Measurements from ENCODE around the gene SLC10A7. TPM values are rescaled to one million over a fixed set of nuclear protein-coding genes. Genes with fewer than 3 reads are reported as not detected.

SLC10A7 gene
- total and polyA plus RNA-seq, 9 of the 15 experiments (the other 6 are each of a cell fraction or from before 2014, with no cell fraction given), result 6.4 to 22.8 (median 16.1) TPM

- H3K9me1 ChIP-seq (ENCODE audit: control insufficient read depth, insufficient read depth, low read length), result no peaks in the 10 kb centered on the region
- intact Hi-C loops (cut with micrococcal nuclease) (loop anchor here (10.0 kb wide), 1 partner anchor 1089 kb away; the partner anchor contains the start of gene TMEM184C), in situ Hi-C loops (cut with MboI) (no loop called here)
- BruUV-seq (replicated peaks), result no TSS peak
- no peaks in the 10 kb centered on the region for H3K36me3 ChIP-seq (ENCODE audit: control insufficient read depth, insufficient read depth, low read length)
- H2AFZ ChIP-seq (ENCODE audit: low read depth, low read length), result peak overlapping the region; percentile 33; the same call in 1 of the 2 replicates
- DNase-seq (ENCODE audit: extremely low read depth in 1 of 4, low spot score in 3 of 4) (peak in 1 of 4 experiments; percentile 25), FAIRE-seq (no peak), ATAC-seq (no peak)
- peaks cover 12 to 16% of the 10 kb centered on the region in 2 experiments; a peak in 4 of 5 replicates for H3K4me1 ChIP-seq (replicated peaks in 1 of 2; ENCODE audit: control insufficient read depth in 2 of 2, insufficient read depth in 2 of 2, low read length in 2 of 2)
- H3K27me3 ChIP-seq (ENCODE audit: control insufficient read depth in 2 of 2, insufficient read depth in 2 of 2, low read length in 2 of 2), result no peaks in the 10 kb centered on the region
- H3K4me2 ChIP-seq (ENCODE audit: insufficient read depth, low read length), result no peak overlapping the region
- CTCF ChIA-PET (ENCODE audit: low intra/inter-chr PET ratio), result no interaction called here
- peaks cover 21% of the 10 kb centered on the region for H3K79me2 ChIP-seq (ENCODE audit: control insufficient read depth, insufficient read depth, low read length)
- H3K4me3 ChIP-seq, result no peak overlapping the region
- H4K20me1 ChIP-seq (replicated peaks; ENCODE audit: control insufficient read depth, insufficient read depth, low read length), result no peaks in the 10 kb centered on the region
- POLR2A ChIA-PET, result no interaction called here
- H3K27ac ChIP-seq (ENCODE audit: extremely low read depth, low read depth, low read length), result no peak overlapping the region
- WGBS (ENCODE audit: insufficient coverage, low coverage, missing lambda C conversion rate), result no CpG with 5 or more reads among the region's 2 CpGs
- H3K9me3 ChIP-seq (replicated peaks; ENCODE audit: control insufficient read depth, insufficient read depth, low read depth, low read length), result no peaks in the 10 kb centered on the region
- no peak overlapping the region for H3K9ac ChIP-seq (ENCODE audit: insufficient read depth in 1 of 2, low read depth in 2 of 2, low read length in 2 of 2)
- TF ChIP-seq, protein P1, sequence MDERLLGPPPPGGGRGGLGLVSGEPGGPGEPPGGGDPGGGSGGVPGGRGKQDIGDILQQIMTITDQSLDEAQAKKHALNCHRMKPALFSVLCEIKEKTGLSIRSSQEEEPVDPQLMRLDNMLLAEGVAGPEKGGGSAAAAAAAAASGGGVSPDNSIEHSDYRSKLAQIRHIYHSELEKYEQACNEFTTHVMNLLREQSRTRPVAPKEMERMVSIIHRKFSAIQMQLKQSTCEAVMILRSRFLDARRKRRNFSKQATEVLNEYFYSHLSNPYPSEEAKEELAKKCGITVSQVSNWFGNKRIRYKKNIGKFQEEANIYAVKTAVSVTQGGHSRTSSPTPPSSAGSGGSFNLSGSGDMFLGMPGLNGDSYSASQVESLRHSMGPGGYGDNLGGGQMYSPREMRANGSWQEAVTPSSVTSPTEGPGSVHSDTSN (CRISPR knock-in tag; IDR thresholded peaks at IDR 0.05; ENCODE audit: low read depth), result 0 out of 2 replicates have a peak, but pooled peaks have one; percentile 7
- TF ChIP-seq, protein P1 (tag; conservative IDR thresholded peaks at IDR 0.05; ENCODE audit: low read depth), result peak; percentile 94
- TF ChIP-seq ZNF197 (CRISPR knock-in tag; IDR thresholded peaks at IDR 0.05; ENCODE audit: low read depth) (0 out of 2 replicates have a peak, but pooled peaks have one; percentile 48), TRIM25 (IDR thresholded peaks at IDR 0.05; ENCODE audit: borderline replicate concordance) (no peak), KDM4B (IDR thresholded peaks at IDR 0.05; ENCODE audit: borderline replicate concordance in 2 of 2, low read depth in 1 of 2) (no peak), HLTF (IDR thresholded peaks at IDR 0.05) (no peak), LCOR (CRISPR knock-in tag; IDR thresholded peaks at IDR 0.05) (no peak), GMEB1 (CRISPR knock-in tag; IDR thresholded peaks at IDR 0.05) (no peak), NR2C2 (CRISPR knock-in tag; IDR thresholded peaks at IDR 0.05) (no peak), NR2C2 (tag; IDR thresholded peaks at IDR 0.05) (peak; percentile 50), DPF2 (IDR thresholded peaks at IDR 0.05) (peak; percentile 29; the same call in 1 of the 2 replicates), CHD1 (IDR thresholded peaks at IDR 0.05; ENCODE audit: low read length) (no peak), VEZF1 (CRISPR knock-in tag; IDR thresholded peaks at IDR 0.05) (peak; percentile 43; the same call in 1 of the 2 replicates), MXD1 (CRISPR knock-in tag; IDR thresholded peaks at IDR 0.05; ENCODE audit: borderline replicate concordance, poor library complexity, severe bottlenecking) (no peak), CBFA2T3 (IDR thresholded peaks at IDR 0.05) (peak; percentile 43)
These were observed 4.0 kb upstream of the SLC10A7 start for GRCh38 chr4:146525754-146526153.

All from K562 (cell line).